Measurements from ENCODE around the gene ACTG2.

The ACTG2 gene

GRCh38 chr2:73904952-73905351 lies 12.1 kb downstream of the ACTG2 start:
- no peaks in the 10 kb centered on the region for H3K27me3 ChIP-seq (ENCODE audit: control insufficient read depth in 1 of 2, insufficient read depth in 2 of 2, low read length in 2 of 2)
- H3K9ac ChIP-seq (ENCODE audit: low read length) = no peak overlapping the region
- H3K9me3 ChIP-seq (ENCODE audit: low read length) = no peaks in the 10 kb centered on the region
- H3K4me1 ChIP-seq (ENCODE audit: insufficient read depth, low read length) = peaks cover 41% of the 10 kb centered on the region
- no peak overlapping the region for H3K4me3 ChIP-seq (ENCODE audit: low read depth in 1 of 2, low read length in 2 of 2)
- H3K27ac ChIP-seq (ENCODE audit: low read depth, low read length) = no peak overlapping the region
- peaks cover 71% of the 10 kb centered on the region for H3K36me3 ChIP-seq (ENCODE audit: insufficient read depth, low read length)

GRCh38 chr2:73906847-73907505 lies 14.2 kb downstream of the ACTG2 start:
- H3K27ac ChIP-seq (ENCODE audit: low read depth, low read length) = peak overlapping the region; percentile 22
- H3K36me3 ChIP-seq (ENCODE audit: insufficient read depth, low read length) = peaks cover 63% of the 10 kb centered on the region
- peaks cover 20% of the 10 kb centered on the region for H3K4me1 ChIP-seq (ENCODE audit: insufficient read depth, low read length)
- H3K4me3 ChIP-seq (ENCODE audit: low read depth in 1 of 2, low read length in 2 of 2) = no peak overlapping the region
- H3K27me3 ChIP-seq (ENCODE audit: control insufficient read depth in 1 of 2, insufficient read depth in 2 of 2, low read length in 2 of 2) = no peaks in the 10 kb centered on the region
- no peak overlapping the region for H3K9ac ChIP-seq (ENCODE audit: low read length)
- no peaks in the 10 kb centered on the region for H3K9me3 ChIP-seq (ENCODE audit: low read length)

- no peak overlapping the region for H3K9ac ChIP-seq (ENCODE audit: low read length)
- H3K9me3 ChIP-seq (ENCODE audit: low read length) = no peaks in the 10 kb centered on the region
- H3K27ac ChIP-seq (ENCODE audit: low read depth, low read length) = peak overlapping the region; percentile 66
- H3K4me3 ChIP-seq (ENCODE audit: low read depth in 1 of 2, low read length in 2 of 2) = peak overlapping the region in 1 of 2 donors; percentile 1
- peaks cover 11% of the 10 kb centered on the region for H3K4me1 ChIP-seq (ENCODE audit: insufficient read depth, low read length)
- H3K27me3 ChIP-seq (ENCODE audit: control insufficient read depth in 1 of 2, insufficient read depth in 2 of 2, low read length in 2 of 2) = no peaks in the 10 kb centered on the region
- peaks cover 61% of the 10 kb centered on the region for H3K36me3 ChIP-seq (ENCODE audit: insufficient read depth, low read length)
Observed at GRCh38 chr2:73907840-73908452, 15.1 kb downstream of the ACTG2 start.

GRCh38 chr2:73908689-73909652 lies 16.2 kb downstream of the ACTG2 start:
- H3K27me3 ChIP-seq (ENCODE audit: control insufficient read depth in 1 of 2, insufficient read depth in 2 of 2, low read length in 2 of 2) = no peaks in the 10 kb centered on the region
- peaks cover 6% of the 10 kb centered on the region for H3K4me1 ChIP-seq (ENCODE audit: insufficient read depth, low read length)
- H3K9me3 ChIP-seq (ENCODE audit: low read length) = no peaks in the 10 kb centered on the region
- H3K4me3 ChIP-seq (ENCODE audit: low read depth in 1 of 2, low read length in 2 of 2) = peak overlapping the region in 1 of 2 donors; percentile 1
- H3K36me3 ChIP-seq (ENCODE audit: insufficient read depth, low read length) = peaks cover 60% of the 10 kb centered on the region
- peak overlapping the region; percentile 66 for H3K27ac ChIP-seq (ENCODE audit: low read depth, low read length)
- no peak overlapping the region for H3K9ac ChIP-seq (ENCODE audit: low read length)

DNA sequence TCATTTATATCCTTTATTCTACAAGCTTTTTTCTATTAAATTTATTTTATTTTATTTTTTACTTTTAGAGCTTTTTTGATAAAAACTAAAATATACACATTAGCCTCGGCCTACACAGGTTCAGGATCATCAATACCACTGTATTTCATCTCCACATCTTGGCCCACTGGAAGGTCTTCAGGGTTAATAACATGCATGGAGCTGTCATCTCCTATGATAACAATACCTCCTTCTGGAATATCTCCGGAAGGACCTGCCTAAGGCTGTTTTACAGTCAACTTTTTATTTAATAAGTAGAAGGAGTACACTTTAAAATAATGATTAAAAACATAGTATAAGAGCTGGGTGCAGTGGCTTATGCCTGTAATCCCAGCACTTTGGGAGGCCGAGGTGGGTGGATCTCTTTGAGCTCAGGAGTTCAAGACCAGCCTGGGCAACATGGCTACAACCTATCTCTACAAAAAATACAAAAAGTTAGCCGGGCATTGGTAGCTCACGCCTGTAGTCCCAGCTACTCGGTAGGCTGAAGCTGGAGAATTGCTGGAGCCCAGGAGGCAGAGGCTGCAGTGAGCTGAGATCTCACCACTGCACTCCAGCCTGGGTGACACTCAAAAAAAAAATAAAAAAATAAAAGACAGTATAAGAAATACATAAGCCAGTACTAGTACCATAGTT lies 18.2 kb downstream of the ACTG2 start:
- no peak overlapping the region for H3K27ac ChIP-seq (ENCODE audit: low read depth, low read length)
- H3K36me3 ChIP-seq (ENCODE audit: insufficient read depth, low read length) = peaks cover 80% of the 10 kb centered on the region
- no peak overlapping the region for H3K4me3 ChIP-seq (ENCODE audit: low read depth in 1 of 2, low read length in 2 of 2)
- no peaks in the 10 kb centered on the region for H3K9me3 ChIP-seq (ENCODE audit: low read length)
- H3K27me3 ChIP-seq (ENCODE audit: control insufficient read depth in 1 of 2, insufficient read depth in 2 of 2, low read length in 2 of 2) = no peaks in the 10 kb centered on the region
- peaks cover 6% of the 10 kb centered on the region for H3K4me1 ChIP-seq (ENCODE audit: insufficient read depth, low read length)
- H3K9ac ChIP-seq (ENCODE audit: low read length) = no peak overlapping the region

DNA sequence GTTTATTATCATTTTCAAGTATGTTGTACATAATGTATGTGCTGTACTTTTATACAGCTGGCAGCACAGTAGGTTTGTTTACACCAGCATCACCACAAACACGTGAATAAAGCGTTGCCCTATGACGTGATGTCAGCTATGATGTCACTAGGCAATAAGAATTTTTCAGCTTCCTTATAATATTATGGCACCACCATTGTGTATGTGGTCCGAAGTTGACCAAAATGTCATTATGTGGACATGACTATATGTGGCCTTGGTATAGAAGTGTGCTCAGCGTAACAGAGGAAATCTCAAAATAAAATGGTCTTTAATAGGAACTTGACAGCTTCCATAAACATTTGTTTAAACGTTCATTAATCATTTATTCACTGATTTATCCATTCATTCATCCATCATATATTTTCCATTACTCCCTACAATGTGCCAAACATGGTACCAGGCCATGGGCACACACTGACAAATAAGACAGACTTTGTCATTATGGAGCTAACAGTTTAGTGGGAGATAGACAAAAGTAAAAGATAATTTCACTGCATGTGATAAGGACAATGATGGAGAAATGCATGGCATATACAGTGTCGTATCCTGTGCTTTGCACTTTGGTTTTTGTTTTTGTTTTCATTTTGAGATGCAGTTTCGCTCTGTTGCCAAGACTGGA lies 18.9 kb downstream of the ACTG2 start:
- Histone ChIP-seq H3K9me3 (ENCODE audit: low read length) (no peaks in the 10 kb centered on the region), H3K4me1 (ENCODE audit: insufficient read depth, low read length) (peaks cover 6% of the 10 kb centered on the region), H3K4me3 (ENCODE audit: low read depth in 1 of 2, low read length in 2 of 2) (no peak overlapping the region), H3K9ac (ENCODE audit: low read length) (no peak overlapping the region), H3K27me3 (ENCODE audit: control insufficient read depth in 1 of 2, insufficient read depth in 2 of 2, low read length in 2 of 2) (no peaks in the 10 kb centered on the region), H3K36me3 (ENCODE audit: insufficient read depth, low read length) (peaks cover 85% of the 10 kb centered on the region), H3K27ac (ENCODE audit: low read depth, low read length) (peak overlapping the region; percentile 30)

- Histone ChIP-seq H3K4me3 (ENCODE audit: low read depth in 1 of 2, low read length in 2 of 2) (no peak overlapping the region), H3K9me3 (ENCODE audit: low read length) (no peaks in the 10 kb centered on the region), H3K9ac (ENCODE audit: low read length) (no peak overlapping the region), H3K27ac (ENCODE audit: low read depth, low read length) (peak overlapping the region; percentile 72), H3K36me3 (ENCODE audit: insufficient read depth, low read length) (peaks cover 85% of the 10 kb centered on the region), H3K27me3 (ENCODE audit: control insufficient read depth in 1 of 2, insufficient read depth in 2 of 2, low read length in 2 of 2) (no peaks in the 10 kb centered on the region), H3K4me1 (ENCODE audit: insufficient read depth, low read length) (no peaks in the 10 kb centered on the region)
Observed at GRCh38 chr2:73913414-73914054, 20.7 kb downstream of the ACTG2 start.

DNA sequence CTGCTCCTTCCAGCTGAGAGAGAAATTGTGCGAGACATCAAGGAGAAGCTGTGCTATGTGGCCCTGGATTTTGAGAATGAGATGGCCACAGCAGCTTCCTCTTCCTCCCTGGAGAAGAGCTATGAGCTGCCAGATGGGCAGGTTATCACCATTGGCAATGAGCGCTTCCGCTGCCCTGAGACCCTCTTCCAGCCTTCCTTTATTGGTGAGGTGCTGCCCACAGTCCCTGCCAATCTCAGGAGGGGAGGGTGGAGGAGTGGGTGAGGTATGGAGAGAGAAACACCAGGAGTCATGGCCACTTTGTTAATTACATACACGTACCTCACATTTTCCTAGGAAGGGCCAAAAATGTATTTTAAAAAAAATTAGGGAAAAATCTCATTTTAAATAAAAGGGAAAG lies 21.9 kb downstream of the ACTG2 start:
- Histone ChIP-seq H3K4me3 (ENCODE audit: low read depth in 1 of 2, low read length in 2 of 2) (no peak overlapping the region), H3K9me3 (ENCODE audit: low read length) (no peaks in the 10 kb centered on the region), H3K9ac (ENCODE audit: low read length) (no peak overlapping the region), H3K4me1 (ENCODE audit: insufficient read depth, low read length) (no peaks in the 10 kb centered on the region), H3K36me3 (ENCODE audit: insufficient read depth, low read length) (peaks cover 86% of the 10 kb centered on the region), H3K27me3 (ENCODE audit: control insufficient read depth in 1 of 2, insufficient read depth in 2 of 2, low read length in 2 of 2) (no peaks in the 10 kb centered on the region), H3K27ac (ENCODE audit: low read depth, low read length) (no peak overlapping the region)

GRCh38 chr2:73915437-73915993 lies 22.7 kb downstream of the ACTG2 start:
- Histone ChIP-seq H3K27ac (ENCODE audit: low read depth, low read length) (no peak overlapping the region), H3K4me3 (ENCODE audit: low read depth in 1 of 2, low read length in 2 of 2) (no peak overlapping the region), H3K4me1 (ENCODE audit: insufficient read depth, low read length) (no peaks in the 10 kb centered on the region), H3K9ac (ENCODE audit: low read length) (no peak overlapping the region), H3K27me3 (ENCODE audit: control insufficient read depth in 1 of 2, insufficient read depth in 2 of 2, low read length in 2 of 2) (no peaks in the 10 kb centered on the region), H3K36me3 (ENCODE audit: insufficient read depth, low read length) (peaks cover 87% of the 10 kb centered on the region), H3K9me3 (ENCODE audit: low read length) (no peaks in the 10 kb centered on the region)

GRCh38 chr2:73916666-73917065 lies 23.9 kb downstream of the ACTG2 start:
- Histone ChIP-seq H3K36me3 (ENCODE audit: insufficient read depth, low read length) (peaks cover 78% of the 10 kb centered on the region), H3K9ac (ENCODE audit: low read length) (no peak overlapping the region), H3K27ac (ENCODE audit: low read depth, low read length) (peak overlapping the region; percentile 8), H3K27me3 (ENCODE audit: control insufficient read depth in 1 of 2, insufficient read depth in 2 of 2, low read length in 2 of 2) (no peaks in the 10 kb centered on the region), H3K4me1 (ENCODE audit: insufficient read depth, low read length) (no peaks in the 10 kb centered on the region), H3K4me3 (ENCODE audit: low read depth in 1 of 2, low read length in 2 of 2) (no peak overlapping the region), H3K9me3 (ENCODE audit: low read length) (no peaks in the 10 kb centered on the region)

Measured in muscle layer of colon (tissue), 2 donors.